Measurements from ENCODE around the gene PAF1. TPM values are rescaled to one million over a fixed set of nuclear protein-coding genes. Genes with fewer than 3 reads are reported as not detected.
A peak's percentile ranks its signal among the peaks of the same experiment; 100 is the strongest.

Gene PAF1
- 35.7 TPM for polyA plus RNA-seq (ENCODE audit: insufficient read length)

DNA sequence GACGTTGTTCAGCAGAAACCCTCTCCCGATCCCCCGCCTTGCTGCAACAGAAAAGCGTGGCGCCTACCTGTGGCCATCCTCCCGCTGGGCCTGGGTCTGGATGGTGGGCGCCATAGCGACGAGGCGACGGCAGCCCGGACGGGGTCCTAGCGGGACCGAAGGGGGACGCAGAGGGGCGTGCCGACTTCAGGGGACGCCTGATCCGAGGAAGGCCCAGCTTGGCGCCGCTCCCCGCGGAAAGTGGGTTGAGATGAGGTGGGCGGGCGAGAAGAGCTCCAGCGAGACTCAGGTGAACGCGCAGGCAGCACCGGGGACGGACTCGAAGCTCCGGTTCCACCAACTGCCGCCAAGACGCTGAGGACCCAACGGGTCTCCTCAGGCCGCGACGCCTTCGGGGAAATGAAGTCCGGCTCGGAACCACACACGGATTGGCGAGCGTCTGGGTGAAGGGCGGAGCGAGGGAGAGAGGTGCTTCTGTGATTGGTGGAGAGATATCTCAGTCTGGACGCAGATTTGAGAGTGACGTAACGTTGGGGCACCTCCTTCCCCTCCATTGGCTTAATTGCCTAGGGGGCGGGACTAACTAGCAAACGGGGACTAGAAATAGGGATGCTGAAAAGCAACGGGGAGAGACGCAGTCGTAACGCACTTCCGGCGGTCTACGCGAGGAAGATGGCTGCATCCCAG is at the start of gene PAF1, which contains the start of gene MED29:
Gene PAF1, minus strand, starts transcription at position 356 of the 687 bp plus-strand sequence. Its CDS starts 242 bp downstream, at position 114.
Gene MED29, plus strand, starts transcription at position 628 of the 687 bp plus-strand sequence. Its CDS starts 45 bp downstream, at position 673.
- peak; percentile 100 for DNase-seq (ENCODE audit: low read depth)

DNA sequence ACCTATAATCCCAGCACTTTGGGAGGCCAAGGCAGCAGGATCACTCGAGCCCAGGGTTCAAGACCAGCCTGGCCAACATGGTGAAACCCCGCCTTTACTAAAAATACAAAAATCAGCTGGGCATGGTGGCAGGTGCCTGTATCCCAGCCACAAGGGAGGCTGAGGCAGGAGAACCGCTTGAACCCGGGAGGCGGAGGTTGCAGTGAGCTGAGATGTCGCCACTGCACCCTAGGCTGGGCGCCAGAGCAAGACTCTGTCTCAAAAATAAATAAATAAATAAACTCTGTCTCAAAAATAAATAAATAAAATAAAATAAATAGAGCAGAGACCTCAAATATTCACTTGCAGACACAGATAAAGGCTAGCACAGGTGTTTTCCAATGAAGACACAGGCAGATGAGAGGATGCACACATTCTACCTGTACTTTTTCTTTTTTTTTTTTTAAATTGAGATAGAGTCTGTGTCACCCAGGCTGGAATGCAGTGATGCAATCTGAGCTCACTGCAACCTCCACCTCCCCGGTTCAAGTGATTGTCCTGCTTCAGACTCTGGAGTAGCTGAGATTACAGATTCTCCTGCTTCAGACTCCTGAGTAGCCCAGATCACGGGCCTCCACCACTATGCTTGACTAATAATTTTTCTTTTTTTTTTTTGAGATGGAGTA is 47.5 kb upstream of the PAF1 start:
- no peak for DNase-seq (ENCODE audit: low read depth)

DNA sequence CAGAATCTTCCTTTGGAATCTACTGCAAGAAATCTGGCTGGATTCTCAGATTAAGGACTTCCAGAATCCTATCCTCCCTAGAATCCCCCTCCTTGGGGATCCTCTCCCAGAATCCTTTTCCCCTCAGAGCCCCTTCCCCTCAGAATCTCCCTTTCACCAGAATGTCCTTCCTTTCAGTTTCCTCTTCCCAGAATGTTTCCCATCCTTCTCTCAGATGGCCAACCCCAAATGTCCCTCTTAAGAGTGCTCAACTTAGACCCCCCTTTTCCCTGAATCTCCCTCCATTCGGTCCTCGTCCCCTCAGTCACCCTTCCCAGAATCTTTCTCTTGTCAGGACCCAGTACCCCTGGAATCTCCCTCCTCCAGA is 45.4 kb upstream of the PAF1 start:
- no peak for DNase-seq (ENCODE audit: low read depth)

- peak; percentile 90 for DNase-seq (ENCODE audit: low read depth)
These were observed 44.8 kb upstream of the PAF1 start, which contains the start of gene RPS16 for GRCh38 chr19:39435499-39436349. TSS of gene RPS16 (minus strand) at chr19:39435949. CDS start at chr19:39435895, 54 bp downstream.

GRCh38 chr19:39434123-39435076 is 43.5 kb upstream of the PAF1 start:
- no peak for DNase-seq (ENCODE audit: low read depth)

DNA sequence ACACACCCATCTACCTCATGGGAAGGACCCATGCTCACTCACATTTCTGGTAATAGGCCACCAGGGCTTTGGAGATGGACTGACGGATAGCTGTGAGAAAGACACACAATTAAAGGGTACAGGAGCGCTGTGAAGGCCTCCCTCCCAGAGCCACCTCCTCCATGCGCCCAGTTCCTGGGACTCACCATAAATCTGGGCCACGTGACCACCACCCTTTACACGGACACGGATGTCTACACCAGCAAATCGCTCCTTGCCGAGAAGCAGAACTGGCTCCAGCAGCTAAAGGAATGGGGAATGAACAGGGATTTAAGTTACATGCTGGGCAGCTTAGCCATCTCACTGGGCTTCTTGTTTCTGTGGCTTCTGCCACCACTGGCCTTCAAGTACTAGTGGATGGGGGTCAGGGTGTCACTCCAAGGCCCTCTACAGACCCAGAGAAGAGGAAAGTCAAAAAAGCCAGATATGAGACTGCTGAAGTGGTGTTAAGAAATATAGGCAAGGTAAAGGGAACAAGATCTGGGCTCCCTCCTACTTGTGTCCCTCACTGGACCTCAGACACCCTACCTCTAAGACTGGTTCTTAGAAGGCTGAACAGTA is 42.7 kb upstream of the PAF1 start:
- DNase-seq (ENCODE audit: low read depth) = no peak

- DNase-seq (ENCODE audit: low read depth) = no peak
These were observed 41.7 kb upstream of the PAF1 start for GRCh38 chr19:39432677-39433025.

- no peak for DNase-seq (ENCODE audit: low read depth)
These were observed 40.0 kb upstream of the PAF1 start for GRCh38 chr19:39430675-39431593.

GRCh38 chr19:39428283-39429112 is 37.6 kb upstream of the PAF1 start:
- DNase-seq (ENCODE audit: low read depth) = no peak

- DNase-seq (ENCODE audit: low read depth) = no peak
These were observed 36.8 kb upstream of the PAF1 start for GRCh38 chr19:39427707-39428106.

DNA sequence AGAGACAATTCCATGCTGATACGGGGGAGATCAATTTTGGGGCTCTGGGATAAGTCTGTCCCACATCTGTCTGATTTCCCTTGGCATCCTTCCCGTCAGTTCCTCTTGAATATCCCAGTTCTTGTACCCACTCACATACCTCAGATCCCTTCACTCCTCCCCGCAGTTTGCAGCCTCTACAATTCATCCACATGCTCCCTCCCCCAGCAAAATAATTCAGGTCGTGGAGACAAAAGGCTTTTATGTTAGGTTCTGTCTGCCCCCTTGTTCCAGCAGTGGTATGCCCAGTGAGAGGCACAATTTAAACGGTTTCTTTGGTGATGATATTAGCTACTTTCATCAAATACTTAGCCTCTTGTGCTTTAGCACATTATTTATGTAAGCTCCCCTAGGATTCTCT is 35.3 kb upstream of the PAF1 start:
- no peak for DNase-seq (ENCODE audit: low read depth)

DNA sequence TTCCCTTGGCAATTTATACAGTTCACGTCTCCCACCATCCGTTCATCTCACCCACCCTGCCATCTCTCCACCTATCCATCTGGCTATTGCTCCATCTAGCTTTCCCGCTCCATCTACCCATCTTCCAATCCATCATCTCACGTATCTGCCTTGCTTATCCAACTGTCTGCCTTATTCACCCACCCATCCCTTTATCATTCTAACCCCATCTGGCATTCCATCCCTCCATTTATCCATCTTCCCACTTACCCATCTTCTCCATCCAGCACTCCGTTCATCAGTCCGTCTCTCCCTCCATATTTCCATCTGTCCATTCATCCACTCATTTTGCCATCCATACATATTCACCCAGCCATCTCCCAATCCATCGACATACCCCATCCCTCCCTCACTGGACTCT is 34.8 kb upstream of the PAF1 start:
- no peak for DNase-seq (ENCODE audit: low read depth)

DNA sequence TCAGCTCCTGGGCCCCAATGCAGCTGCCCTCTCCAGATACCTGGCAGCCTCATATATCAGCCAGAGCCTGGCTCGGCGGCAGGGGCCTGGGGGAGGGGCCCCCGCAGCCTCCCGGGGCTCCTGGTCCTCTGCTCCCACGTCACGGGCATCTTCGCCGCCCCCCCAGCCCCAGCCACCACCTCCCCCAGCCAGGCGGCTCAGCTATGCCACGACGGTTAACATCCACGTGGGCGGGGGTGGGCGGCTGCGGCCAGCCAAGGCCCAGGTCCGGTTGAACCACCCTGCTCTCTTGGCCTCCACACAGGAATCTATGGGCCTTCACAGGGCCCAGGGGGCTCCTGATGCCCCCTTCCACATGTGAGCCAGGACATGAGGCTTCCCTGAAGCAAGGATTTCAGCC is 34.0 kb upstream of the PAF1 start:
- no peak for DNase-seq (ENCODE audit: low read depth)

- no peak for DNase-seq (ENCODE audit: low read depth)
These were observed 32.6 kb upstream of the PAF1 start for GRCh38 chr19:39423258-39424086.

DNA sequence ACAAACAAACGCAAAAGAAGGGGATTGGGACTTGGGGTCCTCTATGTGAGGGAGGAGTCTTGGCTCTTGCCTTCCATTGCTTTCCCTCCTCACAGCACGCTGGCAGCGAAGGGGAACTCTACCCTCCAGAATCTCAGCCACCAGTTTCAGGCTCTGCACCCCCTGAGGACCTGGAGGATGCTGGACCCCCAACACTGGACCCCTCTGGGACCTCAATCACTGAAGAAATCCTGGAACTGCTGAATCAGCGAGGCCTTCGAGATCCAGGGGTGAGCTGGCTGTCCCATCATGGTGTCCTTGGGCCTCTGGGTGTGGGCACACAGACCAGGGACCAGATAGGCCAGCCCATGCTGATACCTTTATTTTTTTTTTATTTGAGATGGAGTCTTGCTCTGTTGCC is 31.1 kb upstream of the PAF1 start:
- no peak for DNase-seq (ENCODE audit: low read depth)

DNA sequence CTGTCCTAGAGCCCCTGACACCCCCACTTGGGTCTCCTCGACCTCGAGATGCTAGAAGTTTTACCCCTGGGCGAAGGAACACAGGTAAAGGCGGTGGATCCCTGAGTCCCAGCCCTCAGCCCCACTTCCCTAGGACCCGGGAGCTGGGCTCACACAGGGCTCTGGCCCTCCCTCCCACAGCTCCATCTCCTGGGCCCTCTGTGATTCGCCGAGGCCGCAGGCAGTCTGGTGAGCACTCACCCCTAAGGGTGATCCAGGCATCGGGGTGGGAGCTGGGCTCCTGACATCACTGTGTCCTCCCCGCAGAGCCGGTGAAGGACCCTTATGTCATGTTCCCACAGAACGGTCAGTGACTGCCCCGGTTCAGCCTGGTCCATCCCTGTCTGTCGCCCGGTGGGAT is 29.9 kb upstream of the PAF1 start:
- DNase-seq (ENCODE audit: low read depth) = no peak

DNA sequence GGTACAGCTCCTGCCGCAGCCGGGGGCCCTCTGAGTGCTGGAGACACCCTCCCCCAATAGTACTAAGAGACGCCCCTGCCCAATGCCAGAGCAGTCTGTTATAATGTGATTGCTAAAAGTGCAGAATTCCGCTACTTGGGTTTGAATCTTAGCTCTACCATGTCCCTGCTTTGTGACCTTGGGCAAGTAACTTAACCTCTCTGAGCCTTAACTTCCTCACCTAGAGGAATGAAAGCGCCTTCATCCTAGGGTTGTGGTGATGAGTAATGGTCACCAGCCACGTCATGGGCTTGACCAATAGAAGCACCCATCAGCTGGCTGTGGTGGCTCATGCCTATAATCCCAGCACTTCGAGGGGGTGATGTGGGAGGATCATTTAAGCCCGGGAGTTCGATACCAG is 28.1 kb upstream of the PAF1 start:
- no peak for DNase-seq (ENCODE audit: low read depth)
